ENCODE measurements around the gene DLGAP1. TPM values are rescaled to one million over a fixed set of nuclear protein-coding genes. Genes with fewer than 3 reads are reported as not detected.

DLGAP1 gene
- total RNA-seq, 1 experiment from 2014 or later, result 23.2 TPM

- H4K5ac ChIP-seq (ENCODE audit: insufficient read length, low read depth, low read length), result no peak overlapping the region
- no peak for DNase-seq
- no peak overlapping the region for H2BK12ac ChIP-seq (ENCODE audit: insufficient read length, low read depth, low read length)
- H3K27me3 Mint-ChIP-seq (ENCODE audit: low read depth), result no peaks in the 10 kb centered on the region
- no peak overlapping the region for H3K9ac ChIP-seq (ENCODE audit: extremely low read depth, insufficient read length, low read length)
- H3K36me3 Mint-ChIP-seq (ENCODE audit: insufficient read depth in 1 of 3, low read depth in 3 of 3), result peaks cover 32 to 48% (median 37%) of the 10 kb centered on the region in 3 experiments
- no peaks in the 10 kb centered on the region for H3K79me1 ChIP-seq (ENCODE audit: insufficient read depth, low read depth, low read length, poor library complexity, severe bottlenecking)
- H3K23ac ChIP-seq (ENCODE audit: insufficient read length, low read depth, low read length), result no peak overlapping the region
- no peaks in the 10 kb centered on the region for H3K79me2 ChIP-seq (ENCODE audit: insufficient read depth, low read length)
- H3K4me1 ChIP-seq (ENCODE audit: insufficient read depth, low read length), result peaks cover 3% of the 10 kb centered on the region; the same call in 1 of the 2 replicates
- no peak overlapping the region for H3K18ac ChIP-seq (ENCODE audit: insufficient read length, low read depth, low read length)
- no peak overlapping the region for H3K4me2 ChIP-seq (ENCODE audit: insufficient read depth, insufficient read length, low read length)
- peak overlapping the region in 2 of 3 experiments; percentile 69 to 88; a peak in 3 of 7 replicates for H3K27ac Mint-ChIP-seq
- no peak overlapping the region for H2BK120ac ChIP-seq (ENCODE audit: low read depth, low read length, poor library complexity, severe bottlenecking)
- H2AFZ ChIP-seq (ENCODE audit: low read length), result no peak overlapping the region
- H2BK15ac ChIP-seq (ENCODE audit: low read depth, low read length), result no peak overlapping the region
- no peak overlapping the region for H3K4me3 Mint-ChIP-seq
- H3K9me3 ChIP-seq (ENCODE audit: control insufficient read depth, low read depth, low read length), result no peaks in the 10 kb centered on the region
- TF ChIP-seq CTCF (conservative IDR thresholded peaks at IDR 0.05), result no peak
- no peak overlapping the region for H4K8ac ChIP-seq (replicated peaks; ENCODE audit: insufficient read length, low read depth, low read length)
- H3K23me2 ChIP-seq (ENCODE audit: insufficient read length, low read depth, low read length, poor library complexity, severe bottlenecking), result no peaks in the 10 kb centered on the region
- H3K14ac ChIP-seq (ENCODE audit: insufficient read depth, low read length), result no peak overlapping the region
- H2AK5ac ChIP-seq (ENCODE audit: insufficient read length, low read length), result no peak overlapping the region
- no peak overlapping the region for H3K4ac ChIP-seq (ENCODE audit: low read depth, low read length)
- H2BK20ac ChIP-seq (ENCODE audit: low read depth, low read length, poor library complexity, severe bottlenecking), result no peak overlapping the region
- no peaks in the 10 kb centered on the region for H4K20me1 ChIP-seq (ENCODE audit: control insufficient read depth, insufficient read depth, insufficient read length)
- H2BK5ac ChIP-seq (ENCODE audit: insufficient read length, low read length), result no peak overlapping the region
- no peaks in the 10 kb centered on the region for H3K27me3 ChIP-seq (ENCODE audit: insufficient read depth, low read length)
- H3T11ph ChIP-seq (ENCODE audit: low read length), result no peak overlapping the region
- peaks cover 24 to 28% of the 10 kb centered on the region in 2 experiments for H3K9me3 Mint-ChIP-seq
- H3K56ac ChIP-seq (ENCODE audit: insufficient read length, low read depth, low read length), result no peak overlapping the region
- no CpG with 5 or more reads among the region's 3 CpGs for WGBS (ENCODE audit: extremely low coverage, insufficient read length, low lambda C conversion rate)
- H4K91ac ChIP-seq (ENCODE audit: insufficient read length, low read depth, low read length), result no peak overlapping the region
- H3K4me1 Mint-ChIP-seq, result peaks cover 38 to 47% of the 10 kb centered on the region in 2 experiments
- H3K27ac ChIP-seq (ENCODE audit: insufficient read length, low read depth, low read length), result no peak overlapping the region
Observed at GRCh38 chr18:4084382-4084900, 370.7 kb downstream of the DLGAP1 start.
